DMS153 treated with DMSO at 0.1 percent for 48 hours (cell line): ENCODE data around the gene IFNGR1.

ENCODE experiments used
- DNase-seq: peaks from one replicate; lab custom pipeline; 2025; ENCODE audit not compliant: unreplicated experiment; lab: John Stamatoyannopoulos, UW

The IFNGR1 gene

GRCh38 chr6:137177611-137178010 lies 41.6 kb downstream of the IFNGR1 start:
- no peak for DNase-seq

GRCh38 chr6:137176729-137177128 lies 42.5 kb downstream of the IFNGR1 start:
- DNase-seq = no peak

GRCh38 chr6:137175868-137176245 lies 43.3 kb downstream of the IFNGR1 start:
- DNase-seq = no peak

- DNase-seq = no peak
Observed at GRCh38 chr6:137175157-137175867, 43.9 kb downstream of the IFNGR1 start.

GRCh38 chr6:137173501-137173900 lies 45.7 kb downstream of the IFNGR1 start, which contains the start of gene IL22RA2:
Gene IL22RA2 (minus strand): TSS chr6:137173644. CDS start chr6:137161749, 11,895 bp downstream.
- DNase-seq = no peak

GRCh38 chr6:137172734-137173431 lies 46.3 kb downstream of the IFNGR1 start:
- DNase-seq = no peak

- no peak for DNase-seq
Observed at GRCh38 chr6:137171824-137172733, 47.1 kb downstream of the IFNGR1 start.

GRCh38 chr6:137171053-137171374 lies 48.2 kb downstream of the IFNGR1 start:
- no peak for DNase-seq

GRCh38 chr6:137170266-137171052 lies 48.7 kb downstream of the IFNGR1 start:
- no peak for DNase-seq

- DNase-seq = no peak
Observed at GRCh38 chr6:137167702-137168377, 51.3 kb downstream of the IFNGR1 start.

- DNase-seq = no peak
Observed at GRCh38 chr6:137166247-137167098, 52.7 kb downstream of the IFNGR1 start.

- no peak for DNase-seq
Observed at GRCh38 chr6:137165375-137166246, 53.6 kb downstream of the IFNGR1 start.

GRCh38 chr6:137163732-137164318 lies 55.4 kb downstream of the IFNGR1 start:
- no peak for DNase-seq

GRCh38 chr6:137162692-137163306 lies 56.4 kb downstream of the IFNGR1 start:
- DNase-seq = no peak

- no peak for DNase-seq
Observed at GRCh38 chr6:137161949-137162348, 57.2 kb downstream of the IFNGR1 start.

- no peak for DNase-seq
Observed at GRCh38 chr6:137160763-137161162, 58.4 kb downstream of the IFNGR1 start.

- no peak for DNase-seq
Observed at GRCh38 chr6:137159912-137160311, 59.3 kb downstream of the IFNGR1 start.

- DNase-seq = no peak
Observed at GRCh38 chr6:137157601-137158000, 61.6 kb downstream of the IFNGR1 start.
